ENCODE results near the gene CCDC148. TPM values are rescaled to one million over a fixed set of nuclear protein-coding genes. Genes with fewer than 3 reads are reported as not detected.

CCDC148 gene
- total and polyA plus RNA-seq, 2 donors (not counting 3 experiments of a cell fraction or from before 2014, with no cell fraction given): 0.04 to 0.69 TPM

DNA sequence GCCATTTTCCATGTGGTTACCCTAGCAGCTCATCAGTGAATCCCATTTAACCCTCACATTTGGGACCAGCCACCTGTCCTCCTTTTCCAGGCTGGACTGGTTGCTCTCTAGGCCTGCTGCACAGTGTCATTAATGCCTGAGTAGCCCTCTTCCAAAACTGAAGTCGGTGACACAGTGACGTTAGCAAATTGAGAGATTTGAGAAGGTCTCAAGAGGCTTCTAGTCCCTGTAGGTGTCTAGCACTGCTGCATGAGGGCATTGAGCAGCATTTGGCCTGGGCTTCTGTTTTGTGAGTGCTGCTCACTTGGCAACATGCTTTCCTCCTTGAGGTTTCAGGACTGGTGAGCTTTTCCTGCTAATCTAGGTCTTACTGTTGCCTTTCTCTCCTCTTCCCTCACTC lies 36.9 kb upstream of the CCDC148 start:
- Histone ChIP-seq H3K79me2 (ENCODE audit: control insufficient read depth, insufficient read depth, low read length) (peaks cover 44% of the 10 kb centered on the region), H3K4me1 (ENCODE audit: control insufficient read depth, extremely low read depth, insufficient read depth, low read length) (peaks cover 12% of the 10 kb centered on the region), H4K20me1 (replicated peaks; ENCODE audit: control insufficient read depth, extremely low read depth, insufficient read depth, low read length) (no peaks in the 10 kb centered on the region), H3K9me1 (replicated peaks; ENCODE audit: control insufficient read depth, extremely low read depth, insufficient read depth, low read length) (no peaks in the 10 kb centered on the region), H3K9ac (replicated peaks; ENCODE audit: extremely low read depth, insufficient read depth, low read length) (no peak overlapping the region), H3K27ac (ENCODE audit: insufficient read depth, low read depth, low read length) (no peak overlapping the region), H3K4me3 (replicated peaks in 1 of 3; ENCODE audit: insufficient read depth in 1 of 3, low read depth in 1 of 3, low read length in 3 of 3) (no peak overlapping the region), H3K27me3 (ENCODE audit: control insufficient read depth in 2 of 2, insufficient read depth in 2 of 2, low read length in 2 of 2) (no peaks in the 10 kb centered on the region), H3K36me3 (ENCODE audit: control insufficient read depth in 2 of 2, extremely low read depth in 1 of 2, insufficient read depth in 2 of 2, low read length in 2 of 2) (no peaks in the 10 kb centered on the region), H3K4me2 (ENCODE audit: insufficient read depth, low read length) (no peak overlapping the region), H3K9me3 (replicated peaks; ENCODE audit: control insufficient read depth, insufficient read depth, low read length) (no peaks in the 10 kb centered on the region), H2AFZ (ENCODE audit: low read depth, low read length) (no peak overlapping the region)
- intact Hi-C loops (cut with micrococcal nuclease) (no loop called here), dilution Hi-C loops (cut with MboI; ENCODE audit: extremely low pct_ligation_motif_present, low sequenced_read_pairs) (no loop called here)
- no TSS peak for BruUV-seq (replicated peaks)
- FAIRE-seq (no peak), DNase-seq (ENCODE audit: low read depth, low spot score) (no peak)
- POLR2A ChIA-PET: no interaction called here
- TF ChIP-seq EZH2 (IDR thresholded peaks at IDR 0.05; ENCODE audit: borderline replicate concordance, low read depth, low read length, severe bottlenecking) (no peak), JUN (IDR thresholded peaks at IDR 0.05; ENCODE audit: borderline replicate concordance, insufficient read depth, insufficient read length, low read depth) (no peak), FOS (IDR thresholded peaks at IDR 0.05; ENCODE audit: borderline replicate concordance, insufficient read depth, low read length) (no peak), POLR2AphosphoS5 (IDR thresholded peaks at IDR 0.05; ENCODE audit: insufficient read depth, low read depth, low read length) (no peak), POLR2A (IDR thresholded peaks at IDR 0.05; ENCODE audit: low read depth, low read length) (no peak), MYC (IDR thresholded peaks at IDR 0.05; ENCODE audit: low read depth, low read length) (no peak), GATA2 (IDR thresholded peaks at IDR 0.05; ENCODE audit: insufficient read depth, insufficient read length, low read depth, low read length) (no peak)
- TF ChIP-seq, protein P1, sequence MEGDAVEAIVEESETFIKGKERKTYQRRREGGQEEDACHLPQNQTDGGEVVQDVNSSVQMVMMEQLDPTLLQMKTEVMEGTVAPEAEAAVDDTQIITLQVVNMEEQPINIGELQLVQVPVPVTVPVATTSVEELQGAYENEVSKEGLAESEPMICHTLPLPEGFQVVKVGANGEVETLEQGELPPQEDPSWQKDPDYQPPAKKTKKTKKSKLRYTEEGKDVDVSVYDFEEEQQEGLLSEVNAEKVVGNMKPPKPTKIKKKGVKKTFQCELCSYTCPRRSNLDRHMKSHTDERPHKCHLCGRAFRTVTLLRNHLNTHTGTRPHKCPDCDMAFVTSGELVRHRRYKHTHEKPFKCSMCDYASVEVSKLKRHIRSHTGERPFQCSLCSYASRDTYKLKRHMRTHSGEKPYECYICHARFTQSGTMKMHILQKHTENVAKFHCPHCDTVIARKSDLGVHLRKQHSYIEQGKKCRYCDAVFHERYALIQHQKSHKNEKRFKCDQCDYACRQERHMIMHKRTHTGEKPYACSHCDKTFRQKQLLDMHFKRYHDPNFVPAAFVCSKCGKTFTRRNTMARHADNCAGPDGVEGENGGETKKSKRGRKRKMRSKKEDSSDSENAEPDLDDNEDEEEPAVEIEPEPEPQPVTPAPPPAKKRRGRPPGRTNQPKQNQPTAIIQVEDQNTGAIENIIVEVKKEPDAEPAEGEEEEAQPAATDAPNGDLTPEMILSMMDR (IDR thresholded peaks at IDR 0.05; ENCODE audit: extremely low read depth in 1 of 2, insufficient read depth in 1 of 2, low read depth in 1 of 2, low read length in 2 of 2): no peak
- TF ChIP-seq, protein P2, sequence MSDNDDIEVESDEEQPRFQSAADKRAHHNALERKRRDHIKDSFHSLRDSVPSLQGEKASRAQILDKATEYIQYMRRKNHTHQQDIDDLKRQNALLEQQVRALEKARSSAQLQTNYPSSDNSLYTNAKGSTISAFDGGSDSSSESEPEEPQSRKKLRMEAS (IDR thresholded peaks at IDR 0.05; ENCODE audit: insufficient read depth, insufficient read length): no peak
- CTCF ChIA-PET: interaction anchor here (0.6 to 1.0 kb wide), 3 partner anchors 35 to 260 kb away, joined by 3 to 4 read pairs (median 3); no protein-coding TSS in a partner anchor

All from endothelial cell of umbilical vein (primary cell).